ENCODE results near the gene DMKN.
"Not testable (repeated sequence)": the region's sequence is repeated elsewhere in the genome, so short reads cannot be mapped to it uniquely, and the experiment has no call there.

DMKN gene

DNA sequence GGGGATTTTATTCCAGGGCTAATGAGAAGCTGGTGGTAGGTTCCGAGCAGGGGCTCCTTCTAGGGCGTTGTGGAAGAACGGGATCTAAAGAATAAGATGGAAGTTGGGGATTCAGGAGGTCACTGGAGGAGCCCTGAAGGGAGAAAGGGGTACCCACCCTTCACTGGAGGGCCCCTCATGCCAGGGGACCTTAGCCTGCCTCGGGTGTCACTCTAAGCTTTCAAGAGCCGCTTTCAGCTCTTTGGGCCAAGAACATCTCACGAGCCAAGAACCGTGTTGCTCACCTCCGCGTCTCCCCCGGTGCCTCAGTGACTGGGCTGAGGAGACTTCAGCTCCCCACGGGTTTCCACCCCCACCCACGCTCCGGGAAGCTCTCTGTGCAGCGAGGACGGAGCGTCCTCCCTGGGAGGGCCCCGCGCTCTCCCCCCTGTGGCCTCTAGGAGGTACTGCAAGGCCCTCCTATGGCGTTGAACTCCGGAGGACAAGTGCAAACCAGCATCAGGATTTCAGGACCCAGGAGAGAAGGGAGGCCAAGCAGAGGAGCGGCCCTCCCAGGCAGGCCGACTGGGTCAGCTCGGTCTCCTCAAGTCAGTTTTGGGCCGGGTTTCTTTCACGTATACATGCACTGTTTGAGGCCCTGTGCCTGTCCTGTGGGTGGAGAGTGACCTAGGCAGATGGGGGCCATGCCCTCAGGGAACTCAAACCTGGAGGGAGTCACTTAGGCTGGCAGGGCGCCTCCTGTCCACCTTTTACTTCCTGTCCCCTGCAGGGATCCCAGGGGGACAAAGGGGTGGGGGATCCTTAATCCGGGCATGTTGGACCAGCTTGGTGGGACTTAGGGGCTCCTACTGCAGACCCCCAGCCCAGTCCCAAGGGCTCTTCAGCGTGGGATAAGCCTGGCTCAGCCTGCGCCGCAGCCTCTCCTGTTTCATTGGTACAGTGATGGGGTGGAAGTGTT is 18.1 kb downstream of the DMKN start:
- peak; percentile 84 for DNase-seq

- DNase-seq, result no peak
Observed at GRCh38 chr19:35493971-35494370, 19.5 kb downstream of the DMKN start.

DNA sequence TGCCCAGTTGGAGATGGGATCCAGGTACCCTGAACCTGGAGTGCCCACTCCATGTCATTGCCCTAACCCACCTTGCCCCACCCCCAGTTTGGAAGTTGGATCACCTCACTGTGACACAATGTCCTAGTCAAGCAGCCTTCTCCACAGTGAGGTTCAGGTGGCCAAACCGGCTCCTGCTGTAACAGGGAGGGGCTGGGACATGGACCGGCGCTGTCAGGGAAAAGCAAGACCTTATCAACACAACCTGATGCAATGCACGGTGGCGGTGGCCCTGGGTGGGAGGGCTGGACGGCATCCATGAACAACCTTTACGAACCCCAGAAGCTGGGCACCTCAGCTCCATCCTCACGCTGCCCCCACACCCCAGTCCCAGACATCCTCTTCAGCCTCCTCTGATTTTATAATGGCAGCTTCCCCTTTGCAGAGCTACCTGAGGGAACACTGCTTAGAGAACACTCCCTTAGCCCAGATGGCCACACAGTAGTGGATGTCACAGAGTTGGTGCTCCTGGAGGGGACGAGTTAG is 21.6 kb downstream of the DMKN start:
- no peak for DNase-seq

GRCh38 chr19:35490364-35490763 is 23.1 kb downstream of the DMKN start, which contains the start of gene KRTDAP:
KRTDAP (minus strand) TSS chr19:35490464; CDS start chr19:35490442, 22 bp downstream.
- no peak for DNase-seq

DNA sequence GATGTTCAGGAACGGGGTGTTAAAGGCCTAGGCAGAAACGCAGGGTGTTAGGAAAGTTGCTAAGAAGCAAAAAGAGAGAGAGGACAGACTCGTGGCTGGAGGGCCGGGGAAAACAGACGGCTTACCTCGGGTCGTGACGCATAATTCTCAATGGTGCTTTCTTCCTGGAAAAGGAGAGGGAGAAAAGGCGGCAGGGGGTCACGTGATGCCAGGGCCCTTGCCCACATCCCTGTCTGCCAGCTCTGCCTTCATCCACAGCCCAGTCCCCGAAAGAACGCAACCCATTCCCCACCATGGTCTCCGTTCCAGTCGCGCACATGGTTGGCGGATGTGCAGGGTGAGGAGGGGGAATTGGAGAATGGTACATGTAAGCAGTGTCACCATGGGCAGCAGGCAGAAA is 24.8 kb downstream of the DMKN start:
- DNase-seq, result no peak

GRCh38 chr19:35487656-35488182 is 25.7 kb downstream of the DMKN start:
- no peak for DNase-seq

DNA sequence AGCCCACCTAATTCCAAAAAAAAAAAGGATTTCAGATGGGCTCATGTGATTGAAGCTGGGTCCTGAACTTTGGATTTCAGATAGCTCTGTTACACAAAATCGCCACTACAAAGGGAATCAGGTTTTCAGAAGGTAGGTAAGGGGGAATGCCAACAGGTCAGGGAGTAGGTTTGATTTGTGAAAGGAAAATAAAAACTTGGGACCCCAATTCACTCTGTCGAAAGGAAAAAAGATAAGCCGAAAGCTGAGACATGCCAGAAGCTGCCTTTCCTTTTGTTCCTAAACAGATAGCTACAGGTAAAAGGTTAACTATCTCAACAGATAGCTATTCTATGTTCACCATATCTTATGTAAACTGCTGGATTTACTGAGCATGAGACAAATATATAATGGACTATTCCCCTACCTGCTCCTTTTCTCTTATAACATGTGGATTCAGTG is 27.2 kb downstream of the DMKN start:
- no peak for DNase-seq

GRCh38 chr19:35484252-35485036 is 29.0 kb downstream of the DMKN start:
- no peak for DNase-seq

DNA sequence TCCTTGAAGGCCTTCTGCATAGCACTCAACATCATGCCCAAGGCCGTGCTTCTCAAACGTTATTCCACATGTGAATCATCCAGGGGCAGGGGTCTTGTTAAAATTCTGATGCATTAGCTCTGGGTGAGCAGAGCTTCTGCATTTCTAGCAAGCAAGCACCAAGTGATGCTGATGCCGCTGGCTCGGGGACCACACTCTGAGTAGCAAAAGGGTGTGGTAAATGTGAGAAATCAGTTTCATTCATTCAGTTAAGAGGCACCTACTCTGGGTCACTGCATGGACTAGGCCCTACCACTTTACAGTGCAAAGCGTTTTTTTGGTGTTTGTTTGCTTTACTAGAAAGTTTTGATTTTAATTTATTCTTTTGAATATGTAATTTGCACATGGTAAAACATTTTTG is 30.4 kb downstream of the DMKN start:
- no peak for DNase-seq

GRCh38 chr19:35478794-35479677 is 34.4 kb downstream of the DMKN start:
- peak; percentile 45 for DNase-seq

- no peak for DNase-seq
Observed at GRCh38 chr19:35476149-35476548, 37.3 kb downstream of the DMKN start.

DNA sequence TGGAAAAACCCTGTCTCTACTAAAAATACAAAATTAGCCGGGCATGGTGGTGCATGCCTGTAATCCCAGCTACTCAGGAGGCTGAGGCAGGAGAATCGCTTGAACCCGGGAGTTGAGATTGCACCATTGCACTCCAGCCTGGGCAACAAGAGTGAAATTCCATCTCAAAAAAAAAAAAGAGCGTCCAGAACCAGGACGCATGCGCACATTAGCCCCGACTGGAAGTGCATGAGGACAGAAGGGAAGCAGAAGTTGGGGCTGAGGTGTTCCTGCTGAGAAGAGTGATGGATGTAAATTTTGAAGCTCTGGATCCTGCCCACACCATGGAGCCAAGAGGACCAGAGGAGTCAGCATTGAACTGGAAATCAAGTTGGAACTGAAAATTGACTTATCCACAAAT is 38.9 kb downstream of the DMKN start:
- not testable (repeated sequence) for DNase-seq

DNA sequence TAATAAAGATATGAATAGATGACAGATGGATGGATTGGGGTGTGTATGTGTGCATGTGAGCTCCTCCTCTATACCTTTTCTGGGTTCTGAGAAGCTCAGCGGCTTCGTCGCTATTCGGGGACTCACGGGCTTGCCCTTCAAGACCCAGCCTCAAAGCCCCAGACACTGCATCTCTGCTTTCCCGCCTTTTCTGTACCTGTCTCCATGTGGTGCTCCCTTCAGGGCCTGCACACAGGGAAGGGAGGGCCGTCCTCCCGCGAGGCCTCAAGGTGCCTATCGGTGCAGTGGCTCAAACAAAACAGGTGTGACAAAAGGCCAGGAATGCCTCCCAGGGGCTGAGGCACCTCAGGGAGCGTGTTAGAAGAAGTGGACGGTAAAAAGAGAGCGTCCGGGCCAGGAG is 39.3 kb downstream of the DMKN start:
- DNase-seq, result no peak

DNA sequence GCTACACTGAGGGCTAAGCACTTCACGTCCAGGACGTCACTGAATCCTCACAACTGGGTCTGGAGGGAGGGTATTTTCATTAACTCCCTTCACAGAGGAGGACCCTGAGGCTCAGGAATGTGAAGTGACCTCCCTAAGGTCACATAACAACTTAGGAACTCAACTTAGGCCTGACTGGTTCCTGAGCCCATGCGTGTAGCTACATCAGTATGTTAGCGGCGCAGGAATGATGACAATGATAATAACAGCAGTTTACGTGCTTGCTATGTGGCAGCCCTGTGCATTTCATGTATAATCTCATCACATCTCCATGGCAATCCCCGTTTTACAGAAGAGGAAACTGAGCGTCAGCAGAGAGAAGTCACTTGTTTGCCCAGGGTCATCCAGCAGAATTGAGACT is 41.5 kb downstream of the DMKN start:
- no peak for DNase-seq

GRCh38 chr19:35471075-35471474 is 42.4 kb downstream of the DMKN start:
- not testable (repeated sequence) for DNase-seq

GRCh38 chr19:35470128-35470527 is 43.3 kb downstream of the DMKN start:
- no peak for DNase-seq

DNA sequence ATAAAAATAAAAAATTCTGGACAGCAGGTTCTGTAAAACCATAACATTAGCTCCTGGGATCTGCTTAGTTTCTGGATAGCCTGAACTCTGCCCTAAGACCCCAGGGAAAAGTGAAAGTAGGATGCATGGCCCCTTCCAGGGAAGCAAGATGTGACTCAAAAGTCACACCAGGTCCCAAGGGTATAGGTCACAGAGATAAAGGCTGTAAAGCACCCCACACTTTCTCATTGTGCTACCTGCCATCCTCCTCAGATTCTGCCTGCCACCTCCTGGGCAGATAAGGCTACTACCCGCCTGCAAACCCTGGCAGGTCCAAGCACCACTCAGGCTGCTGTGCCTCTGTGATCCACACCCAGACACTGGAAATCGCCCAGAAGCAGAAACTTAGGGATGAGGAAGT is 44.8 kb downstream of the DMKN start:
- DNase-seq, result peak; percentile 63

- no peak for DNase-seq
Observed at GRCh38 chr19:35466259-35466658, 47.2 kb downstream of the DMKN start.

GRCh38 chr19:35462956-35463355 is 50.5 kb downstream of the DMKN start:
- DNase-seq, result not testable (repeated sequence)

DNA sequence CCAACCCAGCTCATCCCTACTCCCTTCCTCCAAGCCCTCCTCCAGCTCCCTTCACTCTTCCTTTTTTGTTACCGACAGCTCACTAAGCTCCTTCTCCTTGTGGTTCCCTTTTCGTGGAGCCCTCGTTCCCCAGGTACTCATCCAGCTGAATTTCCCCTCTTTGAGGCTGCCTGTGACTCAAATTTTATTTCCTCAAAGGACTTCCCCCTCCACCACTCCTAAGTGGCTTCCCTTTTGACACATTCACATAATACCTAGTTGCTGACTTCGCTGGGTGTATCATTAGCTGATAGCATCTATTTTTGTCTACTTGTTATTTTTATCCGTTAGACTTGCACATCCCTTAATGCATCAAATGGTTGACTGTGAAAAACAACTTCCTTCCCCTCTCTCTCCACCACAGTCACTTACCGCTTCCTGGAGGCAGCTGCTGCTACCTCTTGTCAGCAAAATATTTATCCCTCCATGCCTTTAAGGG is 50.9 kb downstream of the DMKN start:
- DNase-seq, result no peak

DNA sequence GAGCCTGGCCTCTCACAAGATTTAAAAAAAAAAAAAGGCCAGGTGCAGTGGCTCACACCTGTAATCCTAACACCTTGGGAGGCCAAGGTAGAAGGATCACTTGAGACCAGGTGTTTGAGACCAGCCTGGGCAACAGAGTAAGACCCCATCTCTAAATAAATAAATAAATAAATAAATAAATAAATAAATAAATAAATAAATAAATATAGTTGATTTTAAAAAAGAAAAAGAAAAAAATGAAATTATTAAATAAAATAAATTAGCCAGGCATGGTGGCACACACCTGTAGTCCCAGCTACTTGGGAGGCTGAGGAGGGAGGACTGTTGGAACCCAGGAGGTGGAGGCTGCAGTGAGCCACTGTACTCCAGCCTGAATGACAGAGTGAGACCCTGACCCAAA is 51.7 kb downstream of the DMKN start:
- DNase-seq, result not testable (repeated sequence)

- DNase-seq, result no peak
Observed at GRCh38 chr19:35461060-35461459, 52.4 kb downstream of the DMKN start.

All from islet precursor cell (in vitro differentiated cells).